MCF 10A (cell line): ENCODE data around the gene AADACL4. TPM values are rescaled to one million over a fixed set of nuclear protein-coding genes. Genes with fewer than 3 reads are reported as not detected.
A peak's percentile ranks its signal among the peaks of the same experiment; 100 is the strongest.
"Not testable (repeated sequence)": the region's sequence is repeated elsewhere in the genome, so short reads cannot be mapped to it uniquely, and the experiment has no call there.

ENCODE experiments used
- BruUV-seq: library from RNA; stranded (reverse); fragments of 400-500 nt; replicated peaks from 2 replicates; lab custom pipeline; 2021; lab: Mats Ljungman, UMichigan
- CTCF ChIA-PET: fragments of 300-600 bp; sonication (Branson Sonifier 250); formaldehyde crosslinking; extraction: SDS; loops from one replicate; lab custom pipeline; 2021; ENCODE audit warnings: antibody characterized with exemption, inconsistent platforms; lab: Yijun Ruan, JAX
- POLR2A ChIA-PET: fragments of 300-600, 350-650 bp; sonication (Branson Sonifier 250); formaldehyde crosslinking; extraction: SDS; loops from one replicate; lab custom pipeline; 2020; ENCODE audit warnings: antibody characterized with exemption, inconsistent platforms; lab: Yijun Ruan, JAX
- DNase-seq: peaks from one replicate; pipeline ENCODE4 v3.0.0-alpha.2; 2018; ENCODE audit not compliant: unreplicated experiment
- H3K27ac Mint-ChIP-seq: one replicate; pipeline ENCODE4 v1.8.0; 2022; ENCODE audit warnings: mild to moderate bottlenecking, low read depth, mixed read lengths; ENCODE audit not compliant: unreplicated experiment
- H3K27me3 Mint-ChIP-seq: one replicate; pipeline ENCODE4 v1.8.0; 2022; ENCODE audit warnings: mixed read lengths; ENCODE audit not compliant: insufficient read depth, unreplicated experiment
- H3K36me3 Mint-ChIP-seq: one replicate; pipeline ENCODE4 v1.8.0; 2022; ENCODE audit warnings: mild to moderate bottlenecking, moderate library complexity, mixed read lengths; ENCODE audit not compliant: insufficient read depth, unreplicated experiment
- H3K4me1 Mint-ChIP-seq: one replicate; pipeline ENCODE4 v1.8.0; 2022; ENCODE audit warnings: mixed read lengths; ENCODE audit not compliant: insufficient read depth, unreplicated experiment
- H3K4me3 Mint-ChIP-seq: one replicate; pipeline ENCODE4 v1.8.0; 2022; ENCODE audit warnings: mild to moderate bottlenecking, moderate library complexity, mixed read lengths; ENCODE audit not compliant: unreplicated experiment
- H3K9me3 Mint-ChIP-seq: one replicate; pipeline ENCODE4 v1.8.0; 2022; ENCODE audit warnings: mixed read lengths; ENCODE audit not compliant: unreplicated experiment
- CTCF ChIP-seq: fragments of 200-600 bp; IDR thresholded peaks from one replicate; pipeline ENCODE4 v1.8.0; 2022; ENCODE audit warnings: antibody characterized with exemption, mild to moderate bottlenecking; ENCODE audit not compliant: unreplicated experiment
- intact Hi-C: fragments of 100-400 bp; cut with micrococcal nuclease; formaldehyde crosslinking; loops from 2 replicates; pipeline ENCODE4 v1.14.1; 2022
- total RNA-seq: library from RNA; stranded (reverse); gene quantifications from 2 replicates; pipeline ENCODE4 v1.2.3, GENCODE V29; 2022

The AADACL4 gene
- total RNA-seq, 1 experiment from 2014 or later = not detected

GRCh38 chr1:12644237-12644636 is 352 bp downstream of the AADACL4 start:
- Mint-ChIP-seq H3K27me3 (peaks cover 27% of the 10 kb centered on the region), H3K9me3 (peaks cover 19% of the 10 kb centered on the region), H3K4me3 (no peak overlapping the region), H3K27ac (no peak overlapping the region), H3K4me1 (no peaks in the 10 kb centered on the region), H3K36me3 (no peaks in the 10 kb centered on the region)
- TF ChIP-seq CTCF = no peak
- DNase-seq = no peak
- BruUV-seq = no TSS peak
- POLR2A ChIA-PET = no interaction called here
- CTCF ChIA-PET = interaction anchor here (1.1 kb wide), 1 partner anchor 15 kb away, joined by 6 read pairs; no protein-coding TSS in a partner anchor
- intact Hi-C loops = no loop called here

DNA sequence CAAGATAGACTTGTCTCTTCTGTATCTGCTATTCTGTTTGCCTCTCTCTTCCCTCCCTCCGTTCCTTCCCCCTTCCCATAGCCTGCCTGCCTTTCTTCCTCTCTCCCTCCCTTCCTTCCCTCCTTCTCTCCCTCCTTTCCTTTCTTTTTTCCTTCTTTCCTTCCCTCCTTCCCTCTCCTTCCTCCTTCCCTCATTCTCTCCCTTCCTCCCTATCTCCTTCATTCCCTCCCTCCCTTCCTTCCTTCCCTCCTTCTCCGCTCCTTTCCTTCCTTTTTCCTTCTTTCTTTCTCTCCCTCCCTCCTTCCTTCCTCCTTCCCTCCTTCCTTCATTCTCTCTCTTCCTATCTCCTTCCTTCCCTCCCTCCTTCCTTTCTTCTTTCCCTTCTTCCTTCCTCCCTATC is 944 bp downstream of the AADACL4 start:
- no peak for TF ChIP-seq CTCF
- ChIA-PET CTCF (no interaction called here), POLR2A (no interaction called here)
- Mint-ChIP-seq H3K27ac (no peak overlapping the region), H3K36me3 (no peaks in the 10 kb centered on the region), H3K4me1 (no peaks in the 10 kb centered on the region), H3K4me3 (no peak overlapping the region), H3K27me3 (peaks cover 32% of the 10 kb centered on the region), H3K9me3 (peaks cover 19% of the 10 kb centered on the region)
- no peak for DNase-seq
- intact Hi-C loops = no loop called here
- BruUV-seq = no TSS peak

DNA sequence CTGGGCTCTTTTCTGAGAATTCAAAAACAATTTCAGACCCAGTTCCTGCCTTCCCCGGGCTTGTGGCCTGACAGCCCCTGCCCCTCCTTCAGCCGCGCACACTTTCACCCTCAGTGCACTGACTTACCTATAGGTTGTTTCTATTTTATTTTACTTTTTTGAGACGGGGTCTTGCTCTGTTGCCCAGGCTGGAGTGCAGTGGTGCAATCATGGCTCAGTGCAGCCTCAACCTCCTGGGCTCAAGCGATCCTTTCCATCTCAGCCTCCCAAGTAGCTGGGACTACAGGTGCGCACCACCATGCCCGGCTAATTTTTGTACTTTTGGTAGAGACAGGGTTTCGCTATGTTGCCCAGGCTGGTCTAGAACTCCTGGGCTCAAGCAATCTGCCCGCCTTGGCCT is 1.5 kb downstream of the AADACL4 start:
- H3K36me3 Mint-ChIP-seq, BruUV-seq, H3K4me1 Mint-ChIP-seq, CTCF ChIA-PET, H3K4me3 Mint-ChIP-seq, DNase-seq, intact Hi-C loops: not testable (repeated sequence)
- peak overlapping the region; percentile 5 for H3K27ac Mint-ChIP-seq
- H3K9me3 Mint-ChIP-seq = peaks cover 15% of the 10 kb centered on the region
- POLR2A ChIA-PET = interaction anchor here (0.6 kb wide), 1 partner anchor 16 kb away, joined by 3 read pairs; no protein-coding TSS in a partner anchor
- peaks cover 38% of the 10 kb centered on the region for H3K27me3 Mint-ChIP-seq

DNA sequence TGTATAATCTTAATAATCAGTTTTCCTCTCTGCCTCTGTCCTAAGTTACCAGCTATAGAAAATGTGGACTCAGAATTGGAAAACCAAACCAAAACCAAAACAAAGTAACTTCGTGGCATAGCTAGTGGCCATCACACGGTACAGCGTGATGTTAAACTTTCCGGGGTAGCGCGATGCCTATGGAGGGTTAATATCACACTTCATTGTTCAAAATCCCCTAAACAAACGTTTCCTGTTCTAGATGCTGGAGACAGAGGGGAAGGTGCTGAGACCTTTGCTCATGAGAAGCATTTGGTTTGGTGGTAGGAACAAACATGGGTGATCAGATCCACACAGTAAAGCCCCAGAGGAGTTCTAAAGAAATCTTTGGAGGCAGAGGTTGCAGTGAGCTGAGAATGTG is 4.9 kb downstream of the AADACL4 start:
- no TSS peak for BruUV-seq

More for the DNA sequence above, 4.9 kb downstream of the AADACL4 start:
- TF ChIP-seq CTCF = no peak
- intact Hi-C loops = no loop called here
- Mint-ChIP-seq H3K4me1 (no peaks in the 10 kb centered on the region), H3K27me3 (peaks cover 50% of the 10 kb centered on the region), H3K9me3 (peaks cover 7% of the 10 kb centered on the region), H3K4me3 (no peak overlapping the region), H3K27ac (no peak overlapping the region), H3K36me3 (no peaks in the 10 kb centered on the region)
- DNase-seq = no peak
- POLR2A ChIA-PET = no interaction called here
- CTCF ChIA-PET = interaction anchor here (2.5 kb wide), 1 partner anchor 10 kb away, joined by 13 read pairs; no protein-coding TSS in a partner anchor
